ENCODE data around the gene MAFG. TPM values are rescaled to one million over a fixed set of nuclear protein-coding genes. Genes with fewer than 3 reads are reported as not detected.

The MAFG gene
- total and polyA plus RNA-seq, 2 of the 13 experiments (the other 11 are each of a cell fraction or from before 2014, with no cell fraction given) = 14.5 to 20.0 TPM

DNA sequence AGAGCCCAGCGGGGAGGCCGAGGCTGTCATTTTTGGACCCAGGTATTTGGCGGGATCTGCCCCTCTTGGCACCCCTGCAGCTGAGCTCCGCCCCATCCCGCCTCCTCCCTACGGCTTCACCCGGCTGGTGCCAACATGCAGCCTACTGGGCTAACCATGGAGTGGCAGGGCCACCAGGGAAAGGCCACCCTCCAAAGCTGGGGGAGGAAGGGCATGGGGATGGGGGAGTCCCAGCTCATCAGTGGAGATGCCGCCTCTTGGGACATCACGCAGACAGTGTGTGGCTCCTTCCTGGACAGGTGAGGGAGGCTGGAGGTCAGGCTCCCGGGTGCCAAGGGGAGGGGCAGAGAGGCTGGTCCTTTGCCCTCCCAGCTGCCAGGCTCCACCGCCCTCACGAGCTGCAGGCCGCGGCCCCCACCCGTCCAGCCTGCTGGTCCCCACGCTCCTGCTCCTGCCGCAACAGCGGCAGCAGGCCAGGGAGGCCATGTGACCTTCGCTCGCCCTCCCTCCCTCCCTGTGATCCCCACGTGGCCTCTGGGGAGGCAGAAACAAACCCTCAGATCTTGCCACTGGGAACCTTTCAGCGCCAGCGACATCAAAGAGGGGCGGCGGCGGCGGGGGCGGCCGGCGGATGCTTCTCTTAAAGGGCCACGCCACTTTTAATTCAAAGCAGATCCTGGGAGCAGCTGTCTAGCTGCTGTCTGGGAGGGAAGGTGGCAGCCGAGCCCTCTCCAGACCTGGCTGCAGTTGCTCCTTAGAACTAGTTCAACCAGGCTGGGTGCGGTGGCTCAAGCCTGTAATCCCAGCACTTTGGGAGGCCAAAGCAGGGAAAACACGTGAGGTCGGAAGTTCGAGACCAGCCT is 40.2 kb upstream of the MAFG start (continued):
- TF ChIP-seq ZNF136 (CRISPR knock-in tag; IDR thresholded peaks at IDR 0.05; ENCODE audit: low read depth) = peak; percentile 96
- TF ChIP-seq, protein P1, sequence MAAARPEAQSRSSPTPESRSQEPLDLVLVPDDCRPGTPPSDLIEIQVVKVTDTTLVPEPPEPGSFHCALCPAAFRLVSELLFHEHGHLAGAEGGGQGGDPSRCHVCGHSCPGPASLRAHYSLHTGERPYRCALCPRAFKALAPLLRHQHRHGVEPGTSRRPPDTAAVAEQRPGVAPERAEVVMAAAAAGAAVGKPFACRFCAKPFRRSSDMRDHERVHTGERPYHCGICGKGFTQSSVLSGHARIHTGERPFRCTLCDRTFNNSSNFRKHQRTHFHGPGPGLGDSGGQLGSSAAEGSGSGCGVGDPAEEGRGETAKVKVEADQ (CRISPR knock-in tag; IDR thresholded peaks at IDR 0.05; ENCODE audit: borderline replicate concordance) = peak; percentile 82; the same call in 1 of the 2 replicates
- TF ChIP-seq CEBPB (IDR thresholded peaks at IDR 0.05; ENCODE audit: borderline replicate concordance, low read depth, low read length) = no peak
- peak; percentile 96 for TF ChIP-seq KDM3A (CRISPR knock-in tag; IDR thresholded peaks at IDR 0.05; ENCODE audit: low read depth)
- TF ChIP-seq, protein P2, sequence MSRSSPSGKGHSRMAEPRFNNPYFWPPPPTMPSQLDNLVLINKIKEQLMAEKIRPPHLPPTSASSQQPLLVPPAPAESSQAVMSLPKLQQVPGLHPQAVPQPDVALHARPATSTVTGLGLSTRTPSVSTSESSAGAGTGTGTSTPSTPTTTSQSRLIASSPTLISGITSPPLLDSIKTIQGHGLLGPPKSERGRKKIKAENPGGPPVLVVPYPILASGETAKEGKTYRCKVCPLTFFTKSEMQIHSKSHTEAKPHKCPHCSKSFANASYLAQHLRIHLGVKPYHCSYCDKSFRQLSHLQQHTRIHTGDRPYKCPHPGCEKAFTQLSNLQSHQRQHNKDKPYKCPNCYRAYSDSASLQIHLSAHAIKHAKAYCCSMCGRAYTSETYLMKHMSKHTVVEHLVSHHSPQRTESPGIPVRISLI (CRISPR knock-in tag; IDR thresholded peaks at IDR 0.05; ENCODE audit: borderline replicate concordance) = peak; percentile 75; the same call in 1 of the 2 replicates
- peak in 1 of 2 experiments; percentile 90; a peak in 3 of 4 replicates for TF ChIP-seq EP300 (IDR thresholded peaks at IDR 0.05; ENCODE audit: low read depth in 2 of 2, low read length in 2 of 2)
- TF ChIP-seq EP300 (CRISPR knock-in tag; IDR thresholded peaks at IDR 0.05; ENCODE audit: borderline replicate concordance) = peak; percentile 90
- peak; percentile 95 for TF ChIP-seq ZNF777 (CRISPR knock-in tag; IDR thresholded peaks at IDR 0.05)
- TF ChIP-seq, protein P3, sequence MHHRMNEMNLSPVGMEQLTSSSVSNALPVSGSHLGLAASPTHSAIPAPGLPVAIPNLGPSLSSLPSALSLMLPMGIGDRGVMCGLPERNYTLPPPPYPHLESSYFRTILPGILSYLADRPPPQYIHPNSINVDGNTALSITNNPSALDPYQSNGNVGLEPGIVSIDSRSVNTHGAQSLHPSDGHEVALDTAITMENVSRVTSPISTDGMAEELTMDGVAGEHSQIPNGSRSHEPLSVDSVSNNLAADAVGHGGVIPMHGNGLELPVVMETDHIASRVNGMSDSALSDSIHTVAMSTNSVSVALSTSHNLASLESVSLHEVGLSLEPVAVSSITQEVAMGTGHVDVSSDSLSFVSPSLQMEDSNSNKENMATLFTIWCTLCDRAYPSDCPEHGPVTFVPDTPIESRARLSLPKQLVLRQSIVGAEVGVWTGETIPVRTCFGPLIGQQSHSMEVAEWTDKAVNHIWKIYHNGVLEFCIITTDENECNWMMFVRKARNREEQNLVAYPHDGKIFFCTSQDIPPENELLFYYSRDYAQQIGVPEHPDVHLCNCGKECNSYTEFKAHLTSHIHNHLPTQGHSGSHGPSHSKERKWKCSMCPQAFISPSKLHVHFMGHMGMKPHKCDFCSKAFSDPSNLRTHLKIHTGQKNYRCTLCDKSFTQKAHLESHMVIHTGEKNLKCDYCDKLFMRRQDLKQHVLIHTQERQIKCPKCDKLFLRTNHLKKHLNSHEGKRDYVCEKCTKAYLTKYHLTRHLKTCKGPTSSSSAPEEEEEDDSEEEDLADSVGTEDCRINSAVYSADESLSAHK (CRISPR knock-in tag; IDR thresholded peaks at IDR 0.05; ENCODE audit: borderline replicate concordance) = no peak; the same call in 1 of the 2 replicates
- TF ChIP-seq AHR (CRISPR knock-in tag; IDR thresholded peaks at IDR 0.05) = no peak
- TF ChIP-seq, protein P4, sequence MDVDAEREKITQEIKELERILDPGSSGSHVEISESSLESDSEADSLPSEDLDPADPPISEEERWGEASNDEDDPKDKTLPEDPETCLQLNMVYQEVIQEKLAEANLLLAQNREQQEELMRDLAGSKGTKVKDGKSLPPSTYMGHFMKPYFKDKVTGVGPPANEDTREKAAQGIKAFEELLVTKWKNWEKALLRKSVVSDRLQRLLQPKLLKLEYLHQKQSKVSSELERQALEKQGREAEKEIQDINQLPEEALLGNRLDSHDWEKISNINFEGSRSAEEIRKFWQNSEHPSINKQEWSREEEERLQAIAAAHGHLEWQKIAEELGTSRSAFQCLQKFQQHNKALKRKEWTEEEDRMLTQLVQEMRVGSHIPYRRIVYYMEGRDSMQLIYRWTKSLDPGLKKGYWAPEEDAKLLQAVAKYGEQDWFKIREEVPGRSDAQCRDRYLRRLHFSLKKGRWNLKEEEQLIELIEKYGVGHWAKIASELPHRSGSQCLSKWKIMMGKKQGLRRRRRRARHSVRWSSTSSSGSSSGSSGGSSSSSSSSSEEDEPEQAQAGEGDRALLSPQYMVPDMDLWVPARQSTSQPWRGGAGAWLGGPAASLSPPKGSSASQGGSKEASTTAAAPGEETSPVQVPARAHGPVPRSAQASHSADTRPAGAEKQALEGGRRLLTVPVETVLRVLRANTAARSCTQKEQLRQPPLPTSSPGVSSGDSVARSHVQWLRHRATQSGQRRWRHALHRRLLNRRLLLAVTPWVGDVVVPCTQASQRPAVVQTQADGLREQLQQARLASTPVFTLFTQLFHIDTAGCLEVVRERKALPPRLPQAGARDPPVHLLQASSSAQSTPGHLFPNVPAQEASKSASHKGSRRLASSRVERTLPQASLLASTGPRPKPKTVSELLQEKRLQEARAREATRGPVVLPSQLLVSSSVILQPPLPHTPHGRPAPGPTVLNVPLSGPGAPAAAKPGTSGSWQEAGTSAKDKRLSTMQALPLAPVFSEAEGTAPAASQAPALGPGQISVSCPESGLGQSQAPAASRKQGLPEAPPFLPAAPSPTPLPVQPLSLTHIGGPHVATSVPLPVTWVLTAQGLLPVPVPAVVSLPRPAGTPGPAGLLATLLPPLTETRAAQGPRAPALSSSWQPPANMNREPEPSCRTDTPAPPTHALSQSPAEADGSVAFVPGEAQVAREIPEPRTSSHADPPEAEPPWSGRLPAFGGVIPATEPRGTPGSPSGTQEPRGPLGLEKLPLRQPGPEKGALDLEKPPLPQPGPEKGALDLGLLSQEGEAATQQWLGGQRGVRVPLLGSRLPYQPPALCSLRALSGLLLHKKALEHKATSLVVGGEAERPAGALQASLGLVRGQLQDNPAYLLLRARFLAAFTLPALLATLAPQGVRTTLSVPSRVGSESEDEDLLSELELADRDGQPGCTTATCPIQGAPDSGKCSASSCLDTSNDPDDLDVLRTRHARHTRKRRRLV (CRISPR knock-in tag; IDR thresholded peaks at IDR 0.05) = peak; percentile 88
- TF ChIP-seq ZBTB42 (CRISPR knock-in tag; IDR thresholded peaks at IDR 0.05) = peak; percentile 27; the same call in 1 of the 2 replicates
- 0 out of 2 replicates have a peak, but pooled peaks have one; percentile 59 for TF ChIP-seq TP53 (CRISPR knock-in tag; conservative IDR thresholded peaks at IDR 0.05)
- no peak for TF ChIP-seq ZNF24 (IDR thresholded peaks at IDR 0.05)
- TF ChIP-seq, protein P5, sequence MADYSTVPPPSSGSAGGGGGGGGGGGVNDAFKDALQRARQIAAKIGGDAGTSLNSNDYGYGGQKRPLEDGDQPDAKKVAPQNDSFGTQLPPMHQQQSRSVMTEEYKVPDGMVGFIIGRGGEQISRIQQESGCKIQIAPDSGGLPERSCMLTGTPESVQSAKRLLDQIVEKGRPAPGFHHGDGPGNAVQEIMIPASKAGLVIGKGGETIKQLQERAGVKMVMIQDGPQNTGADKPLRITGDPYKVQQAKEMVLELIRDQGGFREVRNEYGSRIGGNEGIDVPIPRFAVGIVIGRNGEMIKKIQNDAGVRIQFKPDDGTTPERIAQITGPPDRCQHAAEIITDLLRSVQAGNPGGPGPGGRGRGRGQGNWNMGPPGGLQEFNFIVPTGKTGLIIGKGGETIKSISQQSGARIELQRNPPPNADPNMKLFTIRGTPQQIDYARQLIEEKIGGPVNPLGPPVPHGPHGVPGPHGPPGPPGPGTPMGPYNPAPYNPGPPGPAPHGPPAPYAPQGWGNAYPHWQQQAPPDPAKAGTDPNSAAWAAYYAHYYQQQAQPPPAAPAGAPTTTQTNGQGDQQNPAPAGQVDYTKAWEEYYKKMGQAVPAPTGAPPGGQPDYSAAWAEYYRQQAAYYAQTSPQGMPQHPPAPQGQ (CRISPR knock-in tag; IDR thresholded peaks at IDR 0.05; ENCODE audit: borderline replicate concordance) = 0 out of 2 replicates have a peak, but pooled peaks have one; percentile 94
- no peak for TF ChIP-seq EZH2 (conservative IDR thresholded peaks at IDR 0.05; ENCODE audit: low read depth, low read length)

Data from HepG2 (cell line).